Measurements from ENCODE around the gene MYO1B. TPM values are rescaled to one million over a fixed set of nuclear protein-coding genes. Genes with fewer than 3 reads are reported as not detected.

The MYO1B gene
- total and polyA plus RNA-seq, 2 experiments from 2014 or later = 26.4 to 70.6 TPM

DNA sequence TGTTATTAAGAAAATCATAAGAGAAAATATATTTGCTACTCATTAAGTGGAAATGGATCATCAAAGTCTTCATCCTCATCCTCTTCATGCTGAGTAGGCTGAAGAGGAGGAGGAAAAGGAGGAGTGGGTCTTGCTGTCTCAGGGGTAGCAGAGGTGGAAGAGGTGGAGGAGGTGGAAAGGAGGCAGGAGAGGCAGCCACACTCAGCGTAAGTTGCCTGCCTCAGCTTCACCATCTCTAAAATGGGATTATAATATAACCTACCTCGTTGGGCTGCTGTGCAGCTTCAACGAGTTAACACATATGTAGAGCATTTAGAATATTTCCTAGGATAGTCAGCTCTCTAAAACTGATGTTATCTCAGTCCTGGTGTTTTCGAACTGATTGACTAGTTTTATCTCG lies 4.3 kb upstream of the MYO1B start:
- no peaks in the 10 kb centered on the region for H3K36me3 ChIP-seq (ENCODE audit: insufficient read depth)
- TF ChIP-seq POLR2AphosphoS5 (IDR thresholded peaks at IDR 0.05; ENCODE audit: low read depth) (no peak), EZH2phosphoT487 (IDR thresholded peaks at IDR 0.05; ENCODE audit: unreplicated experiment) (no peak), CREB1 (CRISPR knock-in tag; IDR thresholded peaks at IDR 0.05; ENCODE audit: low read depth) (no peak), ZNF114 (CRISPR knock-in tag; IDR thresholded peaks at IDR 0.05) (no peak)
- TF ChIP-seq, protein P1, sequence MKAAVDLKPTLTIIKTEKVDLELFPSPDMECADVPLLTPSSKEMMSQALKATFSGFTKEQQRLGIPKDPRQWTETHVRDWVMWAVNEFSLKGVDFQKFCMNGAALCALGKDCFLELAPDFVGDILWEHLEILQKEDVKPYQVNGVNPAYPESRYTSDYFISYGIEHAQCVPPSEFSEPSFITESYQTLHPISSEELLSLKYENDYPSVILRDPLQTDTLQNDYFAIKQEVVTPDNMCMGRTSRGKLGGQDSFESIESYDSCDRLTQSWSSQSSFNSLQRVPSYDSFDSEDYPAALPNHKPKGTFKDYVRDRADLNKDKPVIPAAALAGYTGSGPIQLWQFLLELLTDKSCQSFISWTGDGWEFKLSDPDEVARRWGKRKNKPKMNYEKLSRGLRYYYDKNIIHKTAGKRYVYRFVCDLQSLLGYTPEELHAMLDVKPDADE (IDR thresholded peaks at IDR 0.05) = no peak
- TF ChIP-seq, protein P2, sequence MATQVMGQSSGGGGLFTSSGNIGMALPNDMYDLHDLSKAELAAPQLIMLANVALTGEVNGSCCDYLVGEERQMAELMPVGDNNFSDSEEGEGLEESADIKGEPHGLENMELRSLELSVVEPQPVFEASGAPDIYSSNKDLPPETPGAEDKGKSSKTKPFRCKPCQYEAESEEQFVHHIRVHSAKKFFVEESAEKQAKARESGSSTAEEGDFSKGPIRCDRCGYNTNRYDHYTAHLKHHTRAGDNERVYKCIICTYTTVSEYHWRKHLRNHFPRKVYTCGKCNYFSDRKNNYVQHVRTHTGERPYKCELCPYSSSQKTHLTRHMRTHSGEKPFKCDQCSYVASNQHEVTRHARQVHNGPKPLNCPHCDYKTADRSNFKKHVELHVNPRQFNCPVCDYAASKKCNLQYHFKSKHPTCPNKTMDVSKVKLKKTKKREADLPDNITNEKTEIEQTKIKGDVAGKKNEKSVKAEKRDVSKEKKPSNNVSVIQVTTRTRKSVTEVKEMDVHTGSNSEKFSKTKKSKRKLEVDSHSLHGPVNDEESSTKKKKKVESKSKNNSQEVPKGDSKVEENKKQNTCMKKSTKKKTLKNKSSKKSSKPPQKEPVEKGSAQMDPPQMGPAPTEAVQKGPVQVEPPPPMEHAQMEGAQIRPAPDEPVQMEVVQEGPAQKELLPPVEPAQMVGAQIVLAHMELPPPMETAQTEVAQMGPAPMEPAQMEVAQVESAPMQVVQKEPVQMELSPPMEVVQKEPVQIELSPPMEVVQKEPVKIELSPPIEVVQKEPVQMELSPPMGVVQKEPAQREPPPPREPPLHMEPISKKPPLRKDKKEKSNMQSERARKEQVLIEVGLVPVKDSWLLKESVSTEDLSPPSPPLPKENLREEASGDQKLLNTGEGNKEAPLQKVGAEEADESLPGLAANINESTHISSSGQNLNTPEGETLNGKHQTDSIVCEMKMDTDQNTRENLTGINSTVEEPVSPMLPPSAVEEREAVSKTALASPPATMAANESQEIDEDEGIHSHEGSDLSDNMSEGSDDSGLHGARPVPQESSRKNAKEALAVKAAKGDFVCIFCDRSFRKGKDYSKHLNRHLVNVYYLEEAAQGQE (IDR thresholded peaks at IDR 0.05; ENCODE audit: unreplicated experiment) = no peak
- TF ChIP-seq, protein P3, sequence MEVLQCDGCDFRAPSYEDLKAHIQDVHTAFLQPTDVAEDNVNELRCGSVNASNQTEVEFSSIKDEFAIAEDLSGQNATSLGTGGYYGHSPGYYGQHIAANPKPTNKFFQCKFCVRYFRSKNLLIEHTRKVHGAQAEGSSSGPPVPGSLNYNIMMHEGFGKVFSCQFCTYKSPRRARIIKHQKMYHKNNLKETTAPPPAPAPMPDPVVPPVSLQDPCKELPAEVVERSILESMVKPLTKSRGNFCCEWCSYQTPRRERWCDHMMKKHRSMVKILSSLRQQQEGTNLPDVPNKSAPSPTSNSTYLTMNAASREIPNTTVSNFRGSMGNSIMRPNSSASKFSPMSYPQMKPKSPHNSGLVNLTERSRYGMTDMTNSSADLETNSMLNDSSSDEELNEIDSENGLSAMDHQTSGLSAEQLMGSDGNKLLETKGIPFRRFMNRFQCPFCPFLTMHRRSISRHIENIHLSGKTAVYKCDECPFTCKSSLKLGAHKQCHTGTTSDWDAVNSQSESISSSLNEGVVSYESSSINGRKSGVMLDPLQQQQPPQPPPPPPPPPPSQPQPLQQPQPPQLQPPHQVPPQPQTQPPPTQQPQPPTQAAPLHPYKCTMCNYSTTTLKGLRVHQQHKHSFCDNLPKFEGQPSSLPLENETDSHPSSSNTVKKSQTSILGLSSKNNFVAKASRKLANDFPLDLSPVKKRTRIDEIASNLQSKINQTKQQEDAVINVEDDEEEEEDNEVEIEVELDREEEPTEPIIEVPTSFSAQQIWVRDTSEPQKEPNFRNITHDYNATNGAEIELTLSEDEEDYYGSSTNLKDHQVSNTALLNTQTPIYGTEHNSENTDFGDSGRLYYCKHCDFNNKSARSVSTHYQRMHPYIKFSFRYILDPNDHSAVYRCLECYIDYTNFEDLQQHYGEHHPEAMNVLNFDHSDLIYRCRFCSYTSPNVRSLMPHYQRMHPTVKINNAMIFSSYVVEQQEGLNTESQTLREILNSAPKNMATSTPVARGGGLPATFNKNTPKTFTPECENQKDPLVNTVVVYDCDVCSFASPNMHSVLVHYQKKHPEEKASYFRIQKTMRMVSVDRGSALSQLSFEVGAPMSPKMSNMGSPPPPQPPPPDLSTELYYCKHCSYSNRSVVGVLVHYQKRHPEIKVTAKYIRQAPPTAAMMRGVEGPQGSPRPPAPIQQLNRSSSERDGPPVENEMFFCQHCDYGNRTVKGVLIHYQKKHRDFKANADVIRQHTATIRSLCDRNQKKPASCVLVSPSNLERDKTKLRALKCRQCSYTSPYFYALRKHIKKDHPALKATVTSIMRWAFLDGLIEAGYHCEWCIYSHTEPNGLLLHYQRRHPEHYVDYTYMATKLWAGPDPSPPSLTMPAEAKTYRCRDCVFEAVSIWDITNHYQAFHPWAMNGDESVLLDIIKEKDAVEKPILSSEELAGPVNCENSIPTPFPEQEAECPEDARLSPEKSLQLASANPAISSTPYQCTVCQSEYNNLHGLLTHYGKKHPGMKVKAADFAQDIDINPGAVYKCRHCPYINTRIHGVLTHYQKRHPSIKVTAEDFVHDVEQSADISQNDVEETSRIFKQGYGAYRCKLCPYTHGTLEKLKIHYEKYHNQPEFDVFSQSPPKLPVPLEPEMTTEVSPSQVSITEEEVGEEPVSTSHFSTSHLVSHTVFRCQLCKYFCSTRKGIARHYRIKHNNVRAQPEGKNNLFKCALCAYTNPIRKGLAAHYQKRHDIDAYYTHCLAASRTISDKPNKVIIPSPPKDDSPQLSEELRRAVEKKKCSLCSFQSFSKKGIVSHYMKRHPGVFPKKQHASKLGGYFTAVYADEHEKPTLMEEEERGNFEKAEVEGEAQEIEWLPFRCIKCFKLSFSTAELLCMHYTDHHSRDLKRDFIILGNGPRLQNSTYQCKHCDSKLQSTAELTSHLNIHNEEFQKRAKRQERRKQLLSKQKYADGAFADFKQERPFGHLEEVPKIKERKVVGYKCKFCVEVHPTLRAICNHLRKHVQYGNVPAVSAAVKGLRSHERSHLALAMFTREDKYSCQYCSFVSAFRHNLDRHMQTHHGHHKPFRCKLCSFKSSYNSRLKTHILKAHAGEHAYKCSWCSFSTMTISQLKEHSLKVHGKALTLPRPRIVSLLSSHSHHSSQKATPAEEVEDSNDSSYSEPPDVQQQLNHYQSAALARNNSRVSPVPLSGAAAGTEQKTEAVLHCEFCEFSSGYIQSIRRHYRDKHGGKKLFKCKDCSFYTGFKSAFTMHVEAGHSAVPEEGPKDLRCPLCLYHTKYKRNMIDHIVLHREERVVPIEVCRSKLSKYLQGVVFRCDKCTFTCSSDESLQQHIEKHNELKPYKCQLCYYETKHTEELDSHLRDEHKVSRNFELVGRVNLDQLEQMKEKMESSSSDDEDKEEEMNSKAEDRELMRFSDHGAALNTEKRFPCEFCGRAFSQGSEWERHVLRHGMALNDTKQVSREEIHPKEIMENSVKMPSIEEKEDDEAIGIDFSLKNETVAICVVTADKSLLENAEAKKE (CRISPR knock-in tag; IDR thresholded peaks at IDR 0.05) = no peak
- TF ChIP-seq, protein P4, sequence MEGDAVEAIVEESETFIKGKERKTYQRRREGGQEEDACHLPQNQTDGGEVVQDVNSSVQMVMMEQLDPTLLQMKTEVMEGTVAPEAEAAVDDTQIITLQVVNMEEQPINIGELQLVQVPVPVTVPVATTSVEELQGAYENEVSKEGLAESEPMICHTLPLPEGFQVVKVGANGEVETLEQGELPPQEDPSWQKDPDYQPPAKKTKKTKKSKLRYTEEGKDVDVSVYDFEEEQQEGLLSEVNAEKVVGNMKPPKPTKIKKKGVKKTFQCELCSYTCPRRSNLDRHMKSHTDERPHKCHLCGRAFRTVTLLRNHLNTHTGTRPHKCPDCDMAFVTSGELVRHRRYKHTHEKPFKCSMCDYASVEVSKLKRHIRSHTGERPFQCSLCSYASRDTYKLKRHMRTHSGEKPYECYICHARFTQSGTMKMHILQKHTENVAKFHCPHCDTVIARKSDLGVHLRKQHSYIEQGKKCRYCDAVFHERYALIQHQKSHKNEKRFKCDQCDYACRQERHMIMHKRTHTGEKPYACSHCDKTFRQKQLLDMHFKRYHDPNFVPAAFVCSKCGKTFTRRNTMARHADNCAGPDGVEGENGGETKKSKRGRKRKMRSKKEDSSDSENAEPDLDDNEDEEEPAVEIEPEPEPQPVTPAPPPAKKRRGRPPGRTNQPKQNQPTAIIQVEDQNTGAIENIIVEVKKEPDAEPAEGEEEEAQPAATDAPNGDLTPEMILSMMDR (conservative IDR thresholded peaks at IDR 0.05; ENCODE audit: low read depth in 2 of 2) = no peak
- no peaks in the 10 kb centered on the region; the same call in 1 of the 2 replicates for H3K4me1 ChIP-seq (ENCODE audit: insufficient read depth)
- Mint-ChIP-seq H3K27me3 (ENCODE audit: insufficient read depth, low read depth, poor library complexity) (peaks cover 10% of the 10 kb centered on the region), H3K27ac (no peak overlapping the region), H3K4me3 (no peak overlapping the region), H3K36me3 (ENCODE audit: low read depth) (peaks cover 7% of the 10 kb centered on the region), H3K9me3 (no peaks in the 10 kb centered on the region), H3K4me1 (no peaks in the 10 kb centered on the region)
- H3K4me2 ChIP-seq = no peak overlapping the region
- no peaks in the 10 kb centered on the region for H3K9me2 ChIP-seq (ENCODE audit: insufficient read depth)
- H3F3A ChIP-seq (replicated peaks; ENCODE audit: low read depth) = 0 out of 2 replicates have a peak, but pooled peaks cover 3% of the 10 kb centered on the region
- ATAC-seq (no peak), DNase-seq (ENCODE audit: low spot score) (no peak)
- H3K27me3 ChIP-seq (ENCODE audit: insufficient read depth) = peaks cover 11% of the 10 kb centered on the region
- no peak overlapping the region for H3K27ac ChIP-seq (ENCODE audit: low read depth)
- no peaks in the 10 kb centered on the region for H4K20me1 ChIP-seq (replicated peaks; ENCODE audit: insufficient read depth)
- H3K79me2 ChIP-seq (replicated peaks; ENCODE audit: insufficient read depth) = no peaks in the 10 kb centered on the region
- H2AFZ ChIP-seq = no peak overlapping the region
- H3K4me3 ChIP-seq = no peak overlapping the region
